GM13977 (cell line): ENCODE measurements around the gene JHY.
"Not testable (repeated sequence)": the region's sequence is repeated elsewhere in the genome, so short reads cannot be mapped to it uniquely, and the experiment has no call there.

Source experiments
- DNase-seq: peaks from one replicate; pipeline ENCODE4 v3.0.0; 2012; ENCODE audit warnings: low spot score
- in situ Hi-C: fragments of 300-500 bp; cut with MboI; formaldehyde crosslinking; loops from one replicate; pipeline ENCODE4 v1.12.0; 2022; ENCODE audit warnings: low sequenced_read_pairs, low pct_unique_long_range_greater_than_20kb, mixed read lengths, inconsistent platforms; ENCODE audit not compliant: unreplicated experiment
- TF ChIP-seq, protein P1 (sequence below): IDR thresholded peaks from 2 replicates; pipeline ENCODE4 v1.5.1; 2012; ENCODE audit warnings: mild to moderate bottlenecking, control low read depth; ENCODE audit not compliant: insufficient read depth; ENCODE audit errors: extremely low read depth, missing control alignments

The JHY gene

GRCh38 chr11:122853971-122854446 is 28.6 kb upstream of the JHY start:
- in situ Hi-C loops, result loop anchor here (5.0 kb wide), 1 partner anchor 52 kb away; no protein-coding TSS in a partner anchor
- peak; percentile 43 for DNase-seq
- TF ChIP-seq, protein P1, sequence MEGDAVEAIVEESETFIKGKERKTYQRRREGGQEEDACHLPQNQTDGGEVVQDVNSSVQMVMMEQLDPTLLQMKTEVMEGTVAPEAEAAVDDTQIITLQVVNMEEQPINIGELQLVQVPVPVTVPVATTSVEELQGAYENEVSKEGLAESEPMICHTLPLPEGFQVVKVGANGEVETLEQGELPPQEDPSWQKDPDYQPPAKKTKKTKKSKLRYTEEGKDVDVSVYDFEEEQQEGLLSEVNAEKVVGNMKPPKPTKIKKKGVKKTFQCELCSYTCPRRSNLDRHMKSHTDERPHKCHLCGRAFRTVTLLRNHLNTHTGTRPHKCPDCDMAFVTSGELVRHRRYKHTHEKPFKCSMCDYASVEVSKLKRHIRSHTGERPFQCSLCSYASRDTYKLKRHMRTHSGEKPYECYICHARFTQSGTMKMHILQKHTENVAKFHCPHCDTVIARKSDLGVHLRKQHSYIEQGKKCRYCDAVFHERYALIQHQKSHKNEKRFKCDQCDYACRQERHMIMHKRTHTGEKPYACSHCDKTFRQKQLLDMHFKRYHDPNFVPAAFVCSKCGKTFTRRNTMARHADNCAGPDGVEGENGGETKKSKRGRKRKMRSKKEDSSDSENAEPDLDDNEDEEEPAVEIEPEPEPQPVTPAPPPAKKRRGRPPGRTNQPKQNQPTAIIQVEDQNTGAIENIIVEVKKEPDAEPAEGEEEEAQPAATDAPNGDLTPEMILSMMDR, result peak; percentile 69

- TF ChIP-seq, protein P1, result no peak
- DNase-seq, result no peak
- in situ Hi-C loops, result loop anchor here (10.0 kb wide), 1 partner anchor 163 kb away; no protein-coding TSS in a partner anchor
Measured at GRCh38 chr11:122861631-122862030, 20.9 kb upstream of the JHY start.

DNA sequence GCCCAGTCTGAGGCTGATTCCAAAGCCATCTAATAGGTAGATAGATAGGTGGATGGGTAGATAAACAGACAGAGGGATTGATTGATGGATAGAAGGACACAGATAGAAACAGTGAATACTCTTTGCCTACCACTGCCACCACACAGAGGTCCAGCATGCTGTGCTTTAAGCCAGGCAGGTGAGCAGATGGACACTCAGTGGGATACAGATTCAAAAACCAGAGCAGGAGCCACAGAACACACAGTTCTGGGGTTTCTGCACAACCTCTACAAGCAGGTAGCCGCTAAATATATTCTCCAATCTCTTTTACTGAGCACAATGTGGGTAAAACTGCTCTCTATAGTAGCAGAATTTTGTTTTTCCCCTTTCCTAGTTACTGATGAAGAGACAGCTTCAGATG is 20.5 kb upstream of the JHY start:
- TF ChIP-seq, protein P1, result no peak

DNA sequence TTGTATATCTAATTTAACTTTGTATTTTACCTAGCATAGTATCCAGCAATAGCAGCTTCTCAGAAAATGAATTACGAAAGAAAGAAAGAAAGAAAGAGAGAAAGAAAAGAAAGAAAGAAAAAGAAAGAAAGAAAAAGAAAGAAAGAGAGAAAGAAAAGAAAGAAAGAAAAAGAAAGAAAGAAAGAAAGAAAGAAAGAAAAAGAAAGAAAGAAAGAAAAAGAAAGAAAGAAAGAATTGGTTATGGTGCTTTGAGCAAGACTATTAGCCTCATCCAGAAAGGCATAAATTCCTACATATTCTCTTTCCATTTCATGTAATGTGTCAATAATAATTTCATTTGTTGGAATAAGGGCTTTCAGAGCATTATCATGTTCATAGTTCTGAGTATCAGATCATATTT is 19.4 kb upstream of the JHY start:
- DNase-seq, result not testable (repeated sequence)
- in situ Hi-C loops, result loop anchor here (10.0 kb wide), 1 partner anchor 162 kb away; no protein-coding TSS in a partner anchor

More for the DNA sequence above, 20.5 kb upstream of the JHY start:
- DNase-seq, result no peak
- in situ Hi-C loops, result loop anchor here (10.0 kb wide), 1 partner anchor 163 kb away; no protein-coding TSS in a partner anchor

GRCh38 chr11:122863704-122864326 is 18.7 kb upstream of the JHY start:
- TF ChIP-seq, protein P1, result peak; percentile 87
- no peak for DNase-seq
- in situ Hi-C loops, result loop anchor here (10.0 kb wide), 1 partner anchor 161 kb away; no protein-coding TSS in a partner anchor

DNA sequence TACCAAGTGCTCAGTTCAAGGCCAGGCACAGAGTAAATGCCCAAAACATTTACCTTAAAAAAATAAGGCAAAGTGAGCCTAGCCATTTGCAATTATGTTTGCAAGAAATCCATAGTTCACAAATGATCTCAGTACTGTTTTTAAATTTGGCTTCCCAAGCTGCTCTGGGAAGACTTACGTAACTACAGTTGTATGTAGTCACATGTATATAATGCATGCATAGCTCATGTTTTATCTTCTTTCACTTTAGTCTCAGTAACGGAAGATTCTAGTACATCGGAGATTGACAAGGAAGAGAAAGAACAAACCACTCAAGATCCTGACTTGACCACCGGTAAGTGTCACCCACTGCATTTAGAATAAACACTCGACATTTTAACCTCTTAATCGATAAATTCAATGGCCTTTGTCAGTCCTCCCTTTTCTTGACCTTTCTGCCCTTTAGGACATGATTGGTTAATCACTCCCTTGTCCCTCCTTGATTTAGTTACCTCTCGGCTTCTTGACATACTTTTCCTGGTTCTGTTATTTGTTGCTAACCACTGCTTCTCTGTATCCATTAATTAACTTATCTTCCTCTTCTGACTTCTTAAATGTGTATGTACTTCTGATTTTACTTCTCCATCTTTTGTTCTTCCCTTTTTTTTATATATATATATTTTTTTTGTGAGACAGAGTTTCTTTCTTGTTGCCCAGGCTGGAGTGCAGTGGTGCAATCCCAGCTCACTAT is 18.0 kb upstream of the JHY start:
- no peak for DNase-seq
- TF ChIP-seq, protein P1, result no peak
- in situ Hi-C loops, result loop anchor here (10.0 kb wide), 1 partner anchor 160 kb away; no protein-coding TSS in a partner anchor

DNA sequence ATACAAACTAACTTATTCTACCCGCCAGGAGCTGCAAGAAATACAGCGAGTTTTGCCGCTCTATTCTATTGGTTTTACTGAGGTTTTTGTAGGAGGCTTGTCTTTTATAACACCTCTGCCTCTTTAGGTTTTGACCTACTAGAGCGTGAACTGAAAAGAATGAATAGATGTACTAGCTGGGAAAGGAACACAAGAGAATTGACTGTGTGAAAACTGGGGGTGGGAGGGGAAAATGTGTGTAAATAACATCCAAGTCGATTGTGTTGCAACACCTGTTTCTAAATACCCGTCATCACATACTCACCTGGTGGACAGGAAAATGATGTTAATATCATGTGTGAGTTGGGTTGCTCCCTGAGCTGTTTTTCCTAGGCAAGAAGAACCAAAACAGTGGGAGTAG is 12.9 kb upstream of the JHY start:
- TF ChIP-seq, protein P1, result no peak
- in situ Hi-C loops, result loop anchor here (10.0 kb wide), 1 partner anchor 155 kb away; no protein-coding TSS in a partner anchor
- no peak for DNase-seq
